Thoracic aorta (tissue), 2 donors: ENCODE data around the gene SPAG17. TPM values are rescaled to one million over a fixed set of nuclear protein-coding genes. Genes with fewer than 3 reads are reported as not detected.

Source experiments
- ATAC-seq: fragments of 150-250 bp; one replicate; pipeline ENCODE4 v1.8.0; 2017; ENCODE audit warnings: low read depth; ENCODE audit not compliant: insufficient number of reproducible peaks, low FRiP score
- DNase-seq: peaks from one replicate; pipeline ENCODE4 v3.0.0-alpha.2; 2020; ENCODE audit warnings: low spot score
- H3K27ac ChIP-seq, 2 donors: fragments of 200-600 bp; sonication (generic); 1 replicate in 1 of 2; 2 replicates in 1 of 2; pipeline ENCODE4 v1.5.1; 2016; ENCODE audit warnings: mild to moderate bottlenecking in 2 of 2, moderate library complexity in 2 of 2
- H3K27me3 ChIP-seq: fragments of 200-600 bp; sonication (generic); replicated peaks from 2 replicates; pipeline ENCODE4 v1.6.0; 2016; ENCODE audit warnings: mild to moderate bottlenecking; ENCODE audit not compliant: insufficient read depth
- H3K36me3 ChIP-seq: fragments of 200-600 bp; sonication (generic); one replicate; pipeline ENCODE4 v1.5.1; 2016
- H3K4me1 ChIP-seq, 2 donors: fragments of 200-600 bp; sonication (generic); 1 replicate in 1 of 2; 2 replicates in 1 of 2; pipeline versions ENCODE4 v1.5.1 to v1.6.0; 2016; ENCODE audit warnings: low read depth in 2 of 2, mild to moderate bottlenecking in 1 of 2; ENCODE audit not compliant: control insufficient read depth in 1 of 2
- H3K4me3 ChIP-seq: fragments of 200-600 bp; sonication (generic); 2 replicates; pipeline ENCODE4 v1.5.1; 2016; ENCODE audit warnings: mild to moderate bottlenecking
- H3K9me3 ChIP-seq: fragments of 200-600 bp; sonication (generic); 2 replicates; pipeline ENCODE4 v1.5.1; 2016
- total RNA-seq, 2 donors: library from RNA; depleted of rRNA; stranded (reverse); fragments of >200 nt; gene quantifications; one replicate each; pipeline versions ENCODE4 v1.1.0 to v1.2.3, GENCODE V29; 2016
- TF ChIP-seq, protein P1 (sequence below): fragments of 200-600 bp; sonication (generic); IDR thresholded peaks from one replicate; pipeline ENCODE4 v1.5.1; 2019; ENCODE audit warnings: antibody characterized with exemption

The SPAG17 gene
- total RNA-seq, 2 donors from 2014 or later: not detected

DNA sequence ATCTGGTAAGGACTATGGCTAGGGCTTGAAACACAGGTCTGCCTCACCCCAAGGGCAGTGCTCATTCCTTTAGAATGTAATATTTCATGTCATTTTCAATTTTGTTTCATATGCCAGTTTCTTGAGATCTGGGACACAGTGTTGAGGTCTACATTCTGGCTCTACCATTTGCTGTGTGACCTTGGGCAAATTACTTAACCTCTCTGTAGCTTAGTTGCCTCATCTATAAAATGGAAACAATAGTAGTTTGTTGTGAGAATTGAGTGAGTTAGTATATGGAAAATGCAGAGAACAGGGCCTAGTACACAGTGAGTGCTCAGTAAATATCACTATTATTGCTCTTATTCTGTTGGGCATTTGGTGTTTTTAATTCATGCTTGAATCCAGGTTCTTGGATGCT is 171.1 kb downstream of the SPAG17 start:
- no peaks in the 10 kb centered on the region for H3K36me3 ChIP-seq
- no peak overlapping the region for H3K4me3 ChIP-seq
- H3K4me1 ChIP-seq: no peaks in the 10 kb centered on the region
- DNase-seq (no peak), ATAC-seq (no peak)
- H3K27ac ChIP-seq: no peak overlapping the region
- no peaks in the 10 kb centered on the region for H3K9me3 ChIP-seq
- H3K27me3 ChIP-seq: no peaks in the 10 kb centered on the region
- TF ChIP-seq, protein P1, sequence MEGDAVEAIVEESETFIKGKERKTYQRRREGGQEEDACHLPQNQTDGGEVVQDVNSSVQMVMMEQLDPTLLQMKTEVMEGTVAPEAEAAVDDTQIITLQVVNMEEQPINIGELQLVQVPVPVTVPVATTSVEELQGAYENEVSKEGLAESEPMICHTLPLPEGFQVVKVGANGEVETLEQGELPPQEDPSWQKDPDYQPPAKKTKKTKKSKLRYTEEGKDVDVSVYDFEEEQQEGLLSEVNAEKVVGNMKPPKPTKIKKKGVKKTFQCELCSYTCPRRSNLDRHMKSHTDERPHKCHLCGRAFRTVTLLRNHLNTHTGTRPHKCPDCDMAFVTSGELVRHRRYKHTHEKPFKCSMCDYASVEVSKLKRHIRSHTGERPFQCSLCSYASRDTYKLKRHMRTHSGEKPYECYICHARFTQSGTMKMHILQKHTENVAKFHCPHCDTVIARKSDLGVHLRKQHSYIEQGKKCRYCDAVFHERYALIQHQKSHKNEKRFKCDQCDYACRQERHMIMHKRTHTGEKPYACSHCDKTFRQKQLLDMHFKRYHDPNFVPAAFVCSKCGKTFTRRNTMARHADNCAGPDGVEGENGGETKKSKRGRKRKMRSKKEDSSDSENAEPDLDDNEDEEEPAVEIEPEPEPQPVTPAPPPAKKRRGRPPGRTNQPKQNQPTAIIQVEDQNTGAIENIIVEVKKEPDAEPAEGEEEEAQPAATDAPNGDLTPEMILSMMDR: no peak

DNA sequence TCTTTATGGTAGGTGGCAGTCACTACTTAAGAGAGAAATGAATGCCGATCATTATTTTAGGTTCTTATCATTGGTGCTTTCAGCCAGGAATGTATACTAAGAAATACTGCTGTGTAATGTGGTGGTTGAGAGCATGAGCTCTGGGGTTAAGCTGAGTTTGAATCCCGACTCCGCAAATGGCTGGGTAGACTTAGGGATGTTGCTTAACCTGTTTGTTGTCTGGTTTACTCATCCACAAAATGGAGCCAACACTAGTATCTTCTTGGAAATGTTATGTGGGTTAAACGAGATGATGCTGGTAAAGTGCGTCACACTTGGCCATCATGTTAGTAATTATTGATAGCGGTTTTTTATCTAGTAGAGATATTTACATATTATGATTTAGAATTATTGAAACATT is 171.7 kb downstream of the SPAG17 start:
- DNase-seq (no peak), ATAC-seq (no peak)
- H3K27ac ChIP-seq: no peak overlapping the region
- H3K4me1 ChIP-seq: no peaks in the 10 kb centered on the region
- TF ChIP-seq, protein P1: no peak
- no peaks in the 10 kb centered on the region for H3K36me3 ChIP-seq
- H3K4me3 ChIP-seq: no peak overlapping the region
- H3K9me3 ChIP-seq: no peaks in the 10 kb centered on the region
- no peaks in the 10 kb centered on the region for H3K27me3 ChIP-seq

DNA sequence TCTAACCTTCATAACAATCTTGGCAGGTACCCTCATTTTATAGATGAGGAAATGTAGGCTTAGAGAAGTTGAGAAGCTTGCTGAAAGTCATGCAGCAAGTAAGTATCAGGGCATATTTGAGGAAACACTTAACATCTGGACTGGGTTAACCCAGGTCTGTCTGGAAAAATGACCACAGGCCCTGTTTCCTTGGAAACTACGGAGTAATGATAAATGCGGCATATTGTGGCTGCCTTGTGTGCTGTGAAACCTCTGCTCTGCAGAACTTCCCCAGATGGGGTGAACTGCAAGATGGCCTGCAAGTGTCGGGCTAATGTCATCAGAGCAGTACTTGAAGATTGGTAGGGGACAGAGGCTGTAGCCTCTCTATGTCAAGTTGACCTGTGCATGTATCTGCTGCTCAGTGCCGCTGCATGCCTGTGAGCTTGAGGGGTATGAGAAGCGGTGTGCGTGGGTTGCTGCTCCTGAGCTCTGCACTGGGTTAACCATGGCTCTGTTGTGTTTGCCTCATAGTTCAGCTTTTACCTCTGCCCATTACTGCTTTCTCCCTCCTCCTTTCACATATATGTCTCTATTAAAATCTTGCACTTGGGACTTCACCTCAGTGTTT is 172.4 kb downstream of the SPAG17 start:
- Histone ChIP-seq H3K36me3 (no peaks in the 10 kb centered on the region), H3K27ac (no peak overlapping the region), H3K9me3 (no peaks in the 10 kb centered on the region), H3K4me3 (no peak overlapping the region), H3K27me3 (no peaks in the 10 kb centered on the region), H3K4me1 (no peaks in the 10 kb centered on the region)
- TF ChIP-seq, protein P1: no peak
- DNase-seq: no peak
- ATAC-seq: no peak

DNA sequence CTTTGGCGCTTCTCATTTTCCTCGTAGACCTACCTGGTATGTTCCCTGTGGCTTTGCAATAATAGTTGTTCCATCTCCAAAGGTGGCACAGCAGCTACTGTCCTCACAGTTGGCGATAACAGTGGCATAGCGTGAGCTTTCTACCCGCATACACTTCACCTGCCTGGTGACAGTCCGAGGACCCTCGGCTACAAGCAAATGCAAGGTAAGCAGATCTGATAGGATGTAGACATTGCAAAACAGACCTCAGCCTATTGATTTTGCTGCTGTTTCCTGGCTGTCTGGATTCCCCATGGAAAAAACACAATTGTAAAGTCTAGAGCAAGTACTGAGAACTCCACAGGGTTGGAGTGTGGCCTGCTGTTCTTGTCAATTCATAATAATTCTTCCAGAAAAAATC is 177.0 kb downstream of the SPAG17 start:
- Histone ChIP-seq H3K9me3 (no peaks in the 10 kb centered on the region), H3K4me3 (no peak overlapping the region), H3K36me3 (no peaks in the 10 kb centered on the region), H3K27me3 (no peaks in the 10 kb centered on the region), H3K27ac (no peak overlapping the region), H3K4me1 (no peaks in the 10 kb centered on the region)
- DNase-seq: no peak
- TF ChIP-seq, protein P1: no peak
- no peak for ATAC-seq

DNA sequence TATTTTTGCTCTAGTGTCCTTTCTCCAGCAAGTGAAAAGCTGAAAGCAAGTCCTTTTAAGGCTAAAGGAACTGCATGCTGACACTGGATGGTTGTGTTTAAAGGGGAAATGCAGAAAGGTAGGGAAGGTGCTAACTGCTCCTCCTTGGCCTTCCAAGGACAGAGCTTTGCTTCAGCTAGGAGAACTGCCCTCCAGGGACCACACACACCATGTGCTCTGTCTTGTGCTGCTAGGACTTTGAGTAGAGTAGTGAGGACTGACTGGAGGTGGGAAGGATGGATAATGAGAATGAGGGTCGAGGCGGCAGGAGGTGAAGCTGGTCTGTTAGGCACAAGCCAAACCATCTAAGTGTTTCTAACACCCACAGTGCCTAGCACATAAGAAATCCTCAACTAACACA is 177.6 kb downstream of the SPAG17 start:
- Histone ChIP-seq H3K36me3 (no peaks in the 10 kb centered on the region), H3K4me1 (no peaks in the 10 kb centered on the region), H3K27me3 (no peaks in the 10 kb centered on the region), H3K9me3 (no peaks in the 10 kb centered on the region), H3K27ac (no peak overlapping the region), H3K4me3 (no peak overlapping the region)
- DNase-seq (no peak), ATAC-seq (no peak)
- TF ChIP-seq, protein P1: no peak
